Neural cell (in vitro differentiated cells): Measurements from ENCODE around the gene C5orf46. TPM values are rescaled to one million over a fixed set of nuclear protein-coding genes. Genes with fewer than 3 reads are reported as not detected.

Experiments
- H2AFZ ChIP-seq: fragments of 200-600, 300-800 bp; sonication (generic), shearing (Covaris generic); 2 replicates; pipeline ENCODE4 v1.6.0; 2014; ENCODE audit warnings: low read depth, mild to moderate bottlenecking, antibody characterized with exemption, low read length, moderate library complexity
- H3F3A ChIP-seq: fragments of 200-600 bp; shearing (Covaris generic); 2 replicates; pipeline ENCODE4 v1.6.1; 2016; ENCODE audit warnings: mild to moderate bottlenecking, moderate library complexity, mixed read lengths, antibody characterized with exemption, low read length; ENCODE audit not compliant: insufficient read depth, poor library complexity, severe bottlenecking
- H3K27ac ChIP-seq: fragments of 200-600, 300-800 bp; sonication (generic), shearing (Covaris generic); 2 replicates; pipeline ENCODE4 v1.5.1; 2014; ENCODE audit warnings: mild to moderate bottlenecking, low read length, moderate library complexity
- H3K27me3 ChIP-seq: fragments of 300-800, 200-600 bp; sonication (generic), shearing (Covaris generic); 2 replicates; pipeline ENCODE4 v1.6.0; 2014; ENCODE audit warnings: mild to moderate bottlenecking, low read depth, low read length, moderate library complexity; ENCODE audit not compliant: insufficient read depth
- H3K36me3 ChIP-seq: fragments of 300-800, 200-600 bp; sonication (generic), shearing (Covaris generic); 2 replicates; pipeline ENCODE4 v1.5.1; 2014; ENCODE audit warnings: mild to moderate bottlenecking, antibody characterized with exemption, low read length, moderate library complexity; ENCODE audit not compliant: insufficient read depth
- H3K4me2 ChIP-seq: fragments of 300-800, 200-600 bp; sonication (generic), shearing (Covaris generic); 2 replicates; pipeline ENCODE4 v1.6.0; 2014; ENCODE audit warnings: mild to moderate bottlenecking, low read length
- H3K4me3 ChIP-seq: fragments of 300-800, 200-600 bp; sonication (generic), shearing (Covaris generic); 2 replicates; pipeline ENCODE4 v1.5.1; 2014; ENCODE audit warnings: mild to moderate bottlenecking, low read length, moderate library complexity
- H3K79me2 ChIP-seq: fragments of 200-600 bp; shearing (Covaris generic); replicated peaks from 2 replicates; pipeline ENCODE4 v1.6.0; 2014; ENCODE audit warnings: mild to moderate bottlenecking, low read length, moderate library complexity; ENCODE audit not compliant: insufficient read depth
- H3K9ac ChIP-seq: fragments of 300-800, 200-600 bp; sonication (generic), shearing (Covaris generic); 2 replicates; pipeline ENCODE4 v1.6.1; 2016; ENCODE audit warnings: mild to moderate bottlenecking, low read length, mixed read lengths
- H3K9me2 ChIP-seq: fragments of 200-600 bp; shearing (Covaris generic); 2 replicates; pipeline ENCODE4 v1.6.1; 2016; ENCODE audit warnings: mild to moderate bottlenecking, low read length, mixed read lengths; ENCODE audit not compliant: insufficient read depth
- H3K9me3 ChIP-seq: fragments of 200-600, 300-800 bp; sonication (generic), shearing (Covaris generic); 2 replicates; pipeline ENCODE4 v1.6.1; 2016; ENCODE audit warnings: mild to moderate bottlenecking, mixed run types, low read length, moderate library complexity, mixed read lengths
- H4K20me1 ChIP-seq: fragments of 200-600 bp; shearing (Covaris generic); 2 replicates; pipeline ENCODE4 v1.6.1; 2016; ENCODE audit warnings: mild to moderate bottlenecking, mixed run types; ENCODE audit not compliant: insufficient read depth
- CTCF ChIP-seq: fragments of 450-650 bp; IDR thresholded peaks from 2 replicates; pipeline ENCODE4 v1.5.1; 2014; ENCODE audit warnings: antibody characterized with exemption, mild to moderate bottlenecking, moderate library complexity; ENCODE audit not compliant: poor library complexity, severe bottlenecking
- EP300 ChIP-seq: fragments of 450-650 bp; conservative IDR thresholded peaks from 2 replicates; pipeline ENCODE4 v1.6.1; 2014; ENCODE audit warnings: antibody characterized with exemption, mild to moderate bottlenecking, moderate library complexity; ENCODE audit not compliant: poor library complexity, severe bottlenecking
- EZH2 ChIP-seq: fragments of 200-600, 300-800 bp; shearing (Covaris generic), sonication (generic); IDR thresholded peaks from 2 replicates; pipeline ENCODE4 v1.6.1; 2014; ENCODE audit warnings: antibody characterized with exemption, low read length, borderline replicate concordance, mild to moderate bottlenecking; ENCODE audit not compliant: insufficient read depth, poor library complexity, severe bottlenecking
- MXI1 ChIP-seq: fragments of 450-650 bp; conservative IDR thresholded peaks from 2 replicates; pipeline ENCODE4 v1.6.1; 2014; ENCODE audit warnings: antibody characterized with exemption, mild to moderate bottlenecking; ENCODE audit not compliant: poor library complexity, severe bottlenecking
- POLR2AphosphoS5 ChIP-seq: IDR thresholded peaks from 2 replicates; pipeline ENCODE4 v1.6.1; 2012
- RAD21 ChIP-seq: fragments of 450-650 bp; conservative IDR thresholded peaks from 2 replicates; pipeline ENCODE4 v1.6.1; 2014; ENCODE audit warnings: antibody characterized with exemption, mild to moderate bottlenecking, moderate library complexity
- REST ChIP-seq: IDR thresholded peaks from 2 replicates; pipeline ENCODE4 v1.6.1; 2012; ENCODE audit warnings: borderline replicate concordance
- SMC3 ChIP-seq: fragments of 450-650 bp; conservative IDR thresholded peaks from 2 replicates; pipeline ENCODE4 v1.6.1; 2014; ENCODE audit warnings: antibody characterized with exemption, mild to moderate bottlenecking, moderate library complexity; ENCODE audit not compliant: poor library complexity
- TAF1 ChIP-seq: IDR thresholded peaks from 2 replicates; pipeline ENCODE4 v1.6.1; 2012; ENCODE audit warnings: low read depth
- polyA plus RNA-seq: library from polyadenylated mRNA; depleted of rRNA; stranded (reverse); fragments of >200 nt; gene quantifications from 2 replicates; pipeline ENCODE4 v1.2.3, GENCODE V29; 2014

C5orf46 gene
- polyA plus RNA-seq, 1 donor from 2014 or later, result not detected

- Histone ChIP-seq H3K36me3 (no peaks in the 10 kb centered on the region), H4K20me1 (no peaks in the 10 kb centered on the region), H3K4me3 (no peak overlapping the region), H3K9ac (no peak overlapping the region), H3K9me2 (no peaks in the 10 kb centered on the region), H3K79me2 (no peaks in the 10 kb centered on the region), H3K27ac (no peak overlapping the region), H2AFZ (no peak overlapping the region), H3K27me3 (no peaks in the 10 kb centered on the region), H3K4me2 (no peak overlapping the region), H3F3A (no peaks in the 10 kb centered on the region), H3K9me3 (no peaks in the 10 kb centered on the region)
- TF ChIP-seq POLR2AphosphoS5 (no peak), EP300 (no peak), MXI1 (no peak), CTCF (no peak), RAD21 (no peak), REST (no peak), SMC3 (no peak)
Measured at GRCh38 chr5:147925020-147925419, 18.7 kb upstream of the C5orf46 start.

GRCh38 chr5:147921136-147921535 lies 14.8 kb upstream of the C5orf46 start:
- Histone ChIP-seq H3K4me3 (no peak overlapping the region), H3K9me3 (no peaks in the 10 kb centered on the region), H4K20me1 (no peaks in the 10 kb centered on the region), H3K4me2 (no peak overlapping the region), H3K36me3 (no peaks in the 10 kb centered on the region), H3F3A (no peaks in the 10 kb centered on the region), H3K9me2 (no peaks in the 10 kb centered on the region), H3K27ac (no peak overlapping the region), H3K9ac (no peak overlapping the region), H2AFZ (no peak overlapping the region), H3K79me2 (no peaks in the 10 kb centered on the region), H3K27me3 (no peaks in the 10 kb centered on the region)
- no peak for TF ChIP-seq POLR2AphosphoS5
- TF ChIP-seq SMC3, result no peak
- TF ChIP-seq CTCF, result no peak
- no peak for TF ChIP-seq RAD21
- no peak for TF ChIP-seq REST
- TF ChIP-seq MXI1, result no peak
- TF ChIP-seq EZH2, result no peak
- no peak for TF ChIP-seq EP300
- TF ChIP-seq TAF1, result no peak
